ENCODE data around the gene OPRL1. TPM values are rescaled to one million over a fixed set of nuclear protein-coding genes. Genes with fewer than 3 reads are reported as not detected.

OPRL1 gene
- total and polyA plus RNA-seq, 2 of the 8 experiments (the other 6 are each of a cell fraction or from before 2014, with no cell fraction given) = 0.63 to 0.98 TPM

DNA sequence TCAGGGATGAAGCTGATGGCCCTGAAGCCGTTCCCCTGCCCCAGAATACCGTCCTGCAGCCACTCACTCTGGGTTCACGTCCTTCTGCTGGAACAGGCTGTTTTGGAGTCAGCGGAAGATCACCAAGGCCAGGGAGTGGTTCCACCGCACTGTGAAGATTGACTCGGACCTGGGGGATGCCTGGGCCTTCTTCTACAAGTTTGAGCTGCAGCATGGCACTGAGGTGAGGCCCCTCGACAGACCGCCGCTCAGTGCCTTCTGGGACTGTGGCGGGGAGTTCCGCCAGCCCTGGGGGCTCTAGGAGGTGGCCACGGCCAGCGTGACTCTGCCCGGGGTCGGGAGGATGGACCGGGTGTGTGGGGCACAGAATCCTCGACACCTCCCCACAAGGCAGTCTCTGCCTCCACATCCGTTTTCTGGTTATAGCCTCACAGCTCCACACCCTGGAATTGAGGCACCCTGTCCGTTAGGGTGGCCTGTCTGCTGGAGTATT, 48.0 kb upstream of the OPRL1 start:
- Histone ChIP-seq H3K79me1 (ENCODE audit: low read depth, low read length) (peaks cover 2% of the 10 kb centered on the region; the same call in 1 of the 2 replicates), H2AK5ac (ENCODE audit: low read depth, low read length) (no peak overlapping the region), H4K91ac (replicated peaks; ENCODE audit: insufficient read length, low read length) (no peak overlapping the region), H3K4ac (replicated peaks; ENCODE audit: insufficient read length, low read depth, low read length) (no peak overlapping the region), H4K8ac (ENCODE audit: extremely low read depth, insufficient read depth, low read length) (no peak overlapping the region), H3K9ac (replicated peaks in 1 of 4; ENCODE audit: extremely low read depth in 1 of 4, low read depth in 3 of 4, low read length in 3 of 4) (no peak overlapping the region), H3K18ac (ENCODE audit: extremely low read depth, low read length) (no peak overlapping the region), H3K36me3 (ENCODE audit: control insufficient read depth in 2 of 4, insufficient read depth in 4 of 4, low read length in 3 of 4) (peaks cover 17 to 39% (median 30%) of the 10 kb centered on the region in 4 experiments), H3K27me3 (replicated peaks in 1 of 4; ENCODE audit: control insufficient read depth in 3 of 4, extremely low read depth in 1 of 4, insufficient read depth in 3 of 4, low read length in 3 of 4) (no peaks in the 10 kb centered on the region), H3K56ac (replicated peaks; ENCODE audit: insufficient read length, low read depth, low read length) (no peak overlapping the region), H2BK5ac (ENCODE audit: low read depth, low read length) (no peak overlapping the region), H2BK15ac (ENCODE audit: low read length) (no peak overlapping the region), H2BK120ac (replicated peaks; ENCODE audit: low read depth, low read length) (no peak overlapping the region), H2AFZ (ENCODE audit: low read length) (no peak overlapping the region), H4K20me1 (replicated peaks in 1 of 2; ENCODE audit: control insufficient read depth in 1 of 2, insufficient read depth in 2 of 2, low read length in 2 of 2) (peaks cover 0 to 7% of the 10 kb centered on the region in 2 experiments), H3K27ac (ENCODE audit: low read depth, low read length) (no peak overlapping the region), H3K14ac (ENCODE audit: insufficient read length) (no peak overlapping the region), H3K9me3 (ENCODE audit: insufficient read depth in 2 of 2, low read depth in 1 of 2, low read length in 1 of 2) (no peaks in the 10 kb centered on the region), H3K4me3 (ENCODE audit: extremely low read depth in 1 of 4, insufficient read depth in 2 of 4, low read depth in 3 of 4, low read length in 4 of 4) (no peak overlapping the region), H4K5ac (ENCODE audit: insufficient read length, low read depth, low read length) (no peak overlapping the region), H3K79me2 (ENCODE audit: control insufficient read depth in 1 of 2, insufficient read depth in 2 of 2, low read length in 2 of 2) (no peaks in the 10 kb centered on the region), H2BK12ac (ENCODE audit: low read depth, low read length) (no peak overlapping the region), H3K23ac (ENCODE audit: insufficient read length) (no peak overlapping the region), H2BK20ac (ENCODE audit: low read length) (no peak overlapping the region), H3K4me2 (ENCODE audit: insufficient read depth in 1 of 2, low read depth in 2 of 2, low read length in 2 of 2) (no peak overlapping the region), H3K4me1 (replicated peaks in 1 of 4; ENCODE audit: control insufficient read depth in 3 of 4, insufficient read depth in 4 of 4, low read length in 3 of 4) (peaks cover 0 to 15% (median 11%) of the 10 kb centered on the region in 4 experiments; a peak in 6 of 7 replicates), H3K23me2 (ENCODE audit: low read depth, low read length) (no peaks in the 10 kb centered on the region)
- CTCF ChIA-PET (ENCODE audit: partially characterized antibody) = interaction anchor here (1.8 kb wide), 1 partner anchor 38 kb away, joined by 6 read pairs; no protein-coding TSS in a partner anchor
- no peak for FAIRE-seq
- DNase-seq (ENCODE audit: low read depth in 1 of 2, low spot score in 2 of 2) = no peak
- 94% methylated on average over 13 of the region's 19 CpGs; no CpG with 5 or more reads in 1 of the 2 experiments for WGBS, 2 experiments (ENCODE audit: extremely low coverage in 1 of 2, insufficient coverage in 1 of 2, insufficient read length in 1 of 2, insufficient replicate concordance in 2 of 2, low coverage in 1 of 2, low lambda C conversion rate in 2 of 2, missing lambda C conversion rate in 1 of 2)
- POLR2A ChIA-PET (ENCODE audit: partially characterized antibody) = interaction anchor here (1.1 kb wide), 1 partner anchor 13 kb away, joined by 4 read pairs; no protein-coding TSS in a partner anchor
- TF ChIP-seq TAF1 (IDR thresholded peaks at IDR 0.05; ENCODE audit: low read depth, low read length) (no peak), SAP30 (IDR thresholded peaks at IDR 0.05; ENCODE audit: insufficient read depth, insufficient replicate concordance, low read length) (no peak), NANOG (IDR thresholded peaks at IDR 0.05; ENCODE audit: insufficient read depth, low read depth, low read length, poor library complexity, severe bottlenecking) (no peak), YY1 (IDR thresholded peaks at IDR 0.05; ENCODE audit: low read depth, low read length) (no peak), EP300 (IDR thresholded peaks at IDR 0.05; ENCODE audit: borderline replicate concordance in 1 of 2, low read depth in 2 of 2, low read length in 2 of 2) (no peak), MAFK (IDR thresholded peaks at IDR 0.05; ENCODE audit: low read depth, low read length) (no peak), TAF7 (optimal IDR thresholded peaks at IDR 0.05; ENCODE audit: borderline replicate concordance, low read depth, low read length) (no peak), CEBPB (IDR thresholded peaks at IDR 0.05; ENCODE audit: low read depth, low read length) (no peak), CHD2 (IDR thresholded peaks at IDR 0.05; ENCODE audit: low read length) (no peak)
- TF ChIP-seq, protein P1, sequence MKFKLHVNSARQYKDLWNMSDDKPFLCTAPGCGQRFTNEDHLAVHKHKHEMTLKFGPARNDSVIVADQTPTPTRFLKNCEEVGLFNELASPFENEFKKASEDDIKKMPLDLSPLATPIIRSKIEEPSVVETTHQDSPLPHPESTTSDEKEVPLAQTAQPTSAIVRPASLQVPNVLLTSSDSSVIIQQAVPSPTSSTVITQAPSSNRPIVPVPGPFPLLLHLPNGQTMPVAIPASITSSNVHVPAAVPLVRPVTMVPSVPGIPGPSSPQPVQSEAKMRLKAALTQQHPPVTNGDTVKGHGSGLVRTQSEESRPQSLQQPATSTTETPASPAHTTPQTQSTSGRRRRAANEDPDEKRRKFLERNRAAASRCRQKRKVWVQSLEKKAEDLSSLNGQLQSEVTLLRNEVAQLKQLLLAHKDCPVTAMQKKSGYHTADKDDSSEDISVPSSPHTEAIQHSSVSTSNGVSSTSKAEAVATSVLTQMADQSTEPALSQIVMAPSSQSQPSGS (IDR thresholded peaks at IDR 0.05; ENCODE audit: low read length) = no peak
- TF ChIP-seq, protein P2, sequence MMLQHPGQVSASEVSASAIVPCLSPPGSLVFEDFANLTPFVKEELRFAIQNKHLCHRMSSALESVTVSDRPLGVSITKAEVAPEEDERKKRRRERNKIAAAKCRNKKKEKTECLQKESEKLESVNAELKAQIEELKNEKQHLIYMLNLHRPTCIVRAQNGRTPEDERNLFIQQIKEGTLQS (IDR thresholded peaks at IDR 0.05; ENCODE audit: insufficient read depth, low read depth, low read length) = no peak
